AG10803 (cell line): Measurements from ENCODE around the gene CATSPERB.
"Not testable (repeated sequence)": the region's sequence is repeated elsewhere in the genome, so short reads cannot be mapped to it uniquely, and the experiment has no call there.

Source experiments
- DNase-seq: peaks from one replicate; pipeline ENCODE4 v3.0.0; 2010; ENCODE audit warnings: low read depth
- H3K4me3 ChIP-seq: 2 replicates; pipeline ENCODE4 v1.5.1; 2011; ENCODE audit warnings: mild to moderate bottlenecking, low read length, control low read depth
- CTCF ChIP-seq: conservative IDR thresholded peaks from 2 replicates; pipeline ENCODE4 v1.5.1; 2011; ENCODE audit warnings: mild to moderate bottlenecking, low read length, control low read depth, inconsistent platforms

Gene CATSPERB

GRCh38 chr14:91679273-91679672, 52.6 kb downstream of the CATSPERB start:
- no peak for DNase-seq
- no peak for TF ChIP-seq CTCF
- no peak overlapping the region for H3K4me3 ChIP-seq

- not testable (repeated sequence) for H3K4me3 ChIP-seq, DNase-seq
Observed at GRCh38 chr14:91677687-91678086, 54.2 kb downstream of the CATSPERB start.

GRCh38 chr14:91674911-91675310, 57.0 kb downstream of the CATSPERB start:
- no peak for DNase-seq
- H3K4me3 ChIP-seq = no peak overlapping the region
- no peak for TF ChIP-seq CTCF

GRCh38 chr14:91669867-91670266, 62.0 kb downstream of the CATSPERB start:
- no peak for DNase-seq
- H3K4me3 ChIP-seq = no peak overlapping the region
- TF ChIP-seq CTCF = no peak

GRCh38 chr14:91667101-91667500, 64.8 kb downstream of the CATSPERB start:
- not testable (repeated sequence) for H3K4me3 ChIP-seq

GRCh38 chr14:91660790-91661189, 71.1 kb downstream of the CATSPERB start:
- H3K4me3 ChIP-seq = no peak overlapping the region
- DNase-seq = no peak
- no peak for TF ChIP-seq CTCF

More at GRCh38 chr14:91667101-91667500, 64.8 kb downstream of the CATSPERB start:
- not testable (repeated sequence) for DNase-seq

- no peak for DNase-seq
- H3K4me3 ChIP-seq = no peak overlapping the region
- TF ChIP-seq CTCF = no peak
Observed at GRCh38 chr14:91654836-91655235, 77.0 kb downstream of the CATSPERB start.

- H3K4me3 ChIP-seq = no peak overlapping the region
- DNase-seq = no peak
- TF ChIP-seq CTCF = no peak
Observed at GRCh38 chr14:91653451-91653850, 78.4 kb downstream of the CATSPERB start.
